B cell (primary cell): Measurements from ENCODE around the gene BMPER. TPM values are rescaled to one million over a fixed set of nuclear protein-coding genes. Genes with fewer than 3 reads are reported as not detected.

Source experiments
- ATAC-seq: fragments of 200-7000 bp; cut with Tn5 transposase; one replicate; pipeline ENCODE4 v1.10.0; 2021; ENCODE audit warnings: low read depth, mild to moderate bottlenecking, moderate number of reproducible peaks, moderate library complexity
- CTCF ChIA-PET: fragments of 350-600 bp; sonication (Branson Sonifier 250); formaldehyde crosslinking; loops from one replicate; lab custom pipeline; 2021; ENCODE audit warnings: antibody characterized with exemption, inconsistent platforms; lab: Charles Lee
- POLR2A ChIA-PET: fragments of 350-600 bp; sonication (Branson Sonifier 250); formaldehyde crosslinking; loops from one replicate; lab custom pipeline; 2021; ENCODE audit warnings: antibody characterized with exemption; lab: Charles Lee
- DNase-seq: peaks from one replicate; pipeline ENCODE4 v3.0.0; 2013
- H2AFZ ChIP-seq: 2 replicates; pipeline ENCODE4 v1.6.1; 2012; ENCODE audit warnings: mild to moderate bottlenecking, low read depth, low read length; ENCODE audit not compliant: insufficient read depth, poor library complexity, severe bottlenecking
- H3K27ac ChIP-seq, 2 donors: 1 replicate in 1 of 2; 2 replicates in 1 of 2; pipeline ENCODE4 v1.5.1; 2012 to 2013; ENCODE audit warnings: low read length in 2 of 2, mild to moderate bottlenecking in 2 of 2, moderate library complexity in 1 of 2
- H3K27me3 ChIP-seq, 4 experiments: fragments of 200-600 bp in 1 of 4; sonication (generic) in 1 of 4; replicated peaks in 1 of 4; 1 replicate in 2 of 4; 2 replicates in 2 of 4; pipeline versions ENCODE4 v1.6.1 to v1.7.0; 2013 to 2016; ENCODE audit warnings: low read length in 3 of 4, mild to moderate bottlenecking in 2 of 4, mixed read lengths in 1 of 4, moderate library complexity in 1 of 4; ENCODE audit not compliant: insufficient read depth in 4 of 4, control insufficient read depth in 3 of 4; ENCODE audit errors: control extremely low read depth in 1 of 4
- H3K36me3 ChIP-seq, 2 experiments: replicated peaks in 1 of 2; 1 replicate in 1 of 2; 2 replicates in 1 of 2; pipeline versions ENCODE4 v1.6.1 to v1.7.1; 2013; ENCODE audit warnings: low read length in 1 of 2; ENCODE audit not compliant: insufficient read depth in 2 of 2, control insufficient read depth in 1 of 2; ENCODE audit errors: control extremely low read depth in 1 of 2, extremely low read depth in 1 of 2
- H3K4me1 ChIP-seq, 2 donors: fragments of 200-600 bp in 1 of 2; sonication (generic) in 1 of 2; 1 replicate in 1 of 2; 2 replicates in 1 of 2; pipeline versions ENCODE4 v1.5.1 to v1.6.1; 2013 to 2017; ENCODE audit warnings: low read length in 2 of 2; ENCODE audit not compliant: control insufficient read depth in 2 of 2, insufficient read depth in 2 of 2
- H3K4me2 ChIP-seq: replicated peaks from 2 replicates; pipeline ENCODE3; 2012; ENCODE audit warnings: mild to moderate bottlenecking, low read depth, low read length; ENCODE audit not compliant: poor library complexity, severe bottlenecking
- H3K4me3 ChIP-seq, 5 experiments: fragments of 200-600 bp in 1 of 5; sonication (generic) in 1 of 5; 1 replicate in 3 of 5; 2 replicates in 2 of 5; pipeline versions ENCODE4 v1.5.1 to v1.7.0; 2011 to 2016; ENCODE audit warnings: low read length in 4 of 5, mild to moderate bottlenecking in 4 of 5, low read depth in 2 of 5, control low read depth in 1 of 5, moderate library complexity in 1 of 5; ENCODE audit not compliant: insufficient read depth in 1 of 5; ENCODE audit errors: control extremely low read depth in 1 of 5, extremely low read depth in 1 of 5
- H3K79me2 ChIP-seq: fragments of 200-600 bp; sonication (generic); one replicate; pipeline ENCODE4 v1.6.0; 2016; ENCODE audit warnings: low read length; ENCODE audit not compliant: control insufficient read depth, insufficient read depth
- H3K9ac ChIP-seq: fragments of 200-600 bp; sonication (generic); 2 replicates; pipeline ENCODE4 v1.6.1; 2017; ENCODE audit warnings: mild to moderate bottlenecking, low read length, moderate library complexity
- H3K9me3 ChIP-seq, 3 donors: one replicate each; pipeline versions ENCODE4 v1.6.1 to v1.7.1; 2013; ENCODE audit warnings: low read length in 2 of 3; ENCODE audit not compliant: control insufficient read depth in 2 of 3, insufficient read depth in 1 of 3; ENCODE audit errors: control extremely low read depth in 1 of 3
- H4K20me1 ChIP-seq: 2 replicates; pipeline ENCODE4 v1.6.0; 2012; ENCODE audit warnings: mild to moderate bottlenecking, low read length; ENCODE audit not compliant: insufficient read depth, control insufficient read depth, poor library complexity, severe bottlenecking
- H3K27ac Mint-ChIP-seq: one replicate; pipeline ENCODE4 v1.8.0; 2021; ENCODE audit warnings: mixed read lengths
- H3K27me3 Mint-ChIP-seq: one replicate; pipeline ENCODE4 v1.8.0; 2021; ENCODE audit warnings: mixed read lengths
- H3K4me1 Mint-ChIP-seq: one replicate; pipeline ENCODE4 v1.8.0; 2021; ENCODE audit warnings: mixed read lengths
- H3K4me3 Mint-ChIP-seq: one replicate; pipeline ENCODE4 v1.8.0; 2021; ENCODE audit warnings: mixed read lengths
- H3K9me3 Mint-ChIP-seq: one replicate; pipeline ENCODE4 v1.8.0; 2022; ENCODE audit warnings: mixed read lengths; ENCODE audit not compliant: insufficient read depth
- CTCF ChIP-seq: fragments of 200-600 bp; IDR thresholded peaks from one replicate; pipeline ENCODE4 v1.8.0; 2022; ENCODE audit warnings: antibody characterized with exemption, mild to moderate bottlenecking
- EZH2 ChIP-seq: IDR thresholded peaks from 2 replicates; pipeline ENCODE4 v1.6.1; 2012; ENCODE audit warnings: borderline replicate concordance, low read depth, mild to moderate bottlenecking, moderate library complexity, low read length; ENCODE audit not compliant: insufficient read depth, poor library complexity, severe bottlenecking
- WGBS: methylation state at CpG from one replicate; pipeline ENCODE4 v1.1.5; 2013; ENCODE audit warnings: missing lambda C conversion rate; ENCODE audit not compliant: insufficient coverage; 5-methylcytosine and 5-hydroxymethylcytosine counted together
- intact Hi-C: fragments of 100-400 bp; cut with micrococcal nuclease; formaldehyde crosslinking; loops from one replicate; pipeline ENCODE4 v1.10.0; 2022
- polyA plus RNA-seq: library from polyadenylated mRNA; depleted of rRNA; stranded (reverse); fragments of >200 nt; gene quantifications from 2 replicates; pipeline ENCODE4 v1.2.3, GENCODE V29; 2012
- total RNA-seq, 2 donors: library from RNA; stranded (reverse); fragments of 120-200 nt in 1 of 2; gene quantifications; 1 replicate in 1 of 2; 2 replicates in 1 of 2; pipeline versions ENCODE4 v1.2.3 to v1.2.4, GENCODE V29; 2013 to 2022

The BMPER gene
- total and polyA plus RNA-seq, 2 donors (not counting 1 experiment from before 2014, with no cell fraction given) = not detected

GRCh38 chr7:33932832-33933468 lies 27.6 kb downstream of the BMPER start:
- Histone ChIP-seq H3K27me3 (peaks cover 0 to 18% (median 6%) of the 10 kb centered on the region in 4 experiments), H4K20me1 (no peaks in the 10 kb centered on the region), H3K79me2 (no peaks in the 10 kb centered on the region), H2AFZ (peak overlapping the region; percentile 36), H3K36me3 (no peaks in the 10 kb centered on the region), H3K27ac (no peak overlapping the region), H3K4me1 (no peaks in the 10 kb centered on the region), H3K4me3 (no peak overlapping the region), H3K4me2 (no peak overlapping the region), H3K9ac (no peak overlapping the region), H3K9me3 (no peaks in the 10 kb centered on the region)
- ChIA-PET CTCF (interaction anchor here (0.7 to 7.3 kb wide), 28 partner anchors 9 to 1242 kb away, joined by 3 to 89 read pairs (median 5); no protein-coding TSS in a partner anchor), POLR2A (no interaction called here)
- no peak overlapping the region for H3K27ac Mint-ChIP-seq
- WGBS = 17% methylated on average over 11 of the region's 15 CpGs
- peak; percentile 90 for TF ChIP-seq CTCF
- no peak for TF ChIP-seq EZH2
- H3K4me3 Mint-ChIP-seq = no peak overlapping the region
- H3K4me1 Mint-ChIP-seq = no peaks in the 10 kb centered on the region
- peaks cover 9% of the 10 kb centered on the region for H3K27me3 Mint-ChIP-seq
- no peaks in the 10 kb centered on the region for H3K9me3 Mint-ChIP-seq
- intact Hi-C loops = loop anchor here (1.0 to 10.0 kb wide), 3 partner anchors 510 to 1241 kb away; no protein-coding TSS in a partner anchor
- peak; percentile 53 for ATAC-seq
- DNase-seq = peak; percentile 65
